GM18520 (cell line): ENCODE measurements around the gene C16orf86.

Experiments
- ATAC-seq: cut with Tn5 transposase; IDR thresholded peaks from one replicate; pipeline ENCODE4 v1.9.1; 2021; ENCODE audit not compliant: unreplicated experiment

Gene C16orf86

GRCh38 chr16:67665598-67665997, 1.0 kb upstream of the C16orf86 start:
- ATAC-seq = no peak

GRCh38 chr16:67666032-67666551, 522 bp upstream of the C16orf86 start:
- no peak for ATAC-seq

- no peak for ATAC-seq
These were observed 821 bp downstream of the C16orf86 start for GRCh38 chr16:67667453-67667816.

GRCh38 chr16:67667817-67668494, 1.3 kb downstream of the C16orf86 start:
- peak; percentile 78 for ATAC-seq

- ATAC-seq = no peak
These were observed 2.0 kb downstream of the C16orf86 start for GRCh38 chr16:67668495-67669157.

GRCh38 chr16:67669499-67670101, 3.0 kb downstream of the C16orf86 start:
- no peak for ATAC-seq

- ATAC-seq = no peak
These were observed 5.7 kb downstream of the C16orf86 start for GRCh38 chr16:67672306-67672705.

- ATAC-seq = no peak
These were observed 6.4 kb downstream of the C16orf86 start for GRCh38 chr16:67672739-67673662.

GRCh38 chr16:67673712-67674580, 7.3 kb downstream of the C16orf86 start:
- ATAC-seq = no peak

GRCh38 chr16:67674851-67675578, 8.4 kb downstream of the C16orf86 start:
- no peak for ATAC-seq

GRCh38 chr16:67675579-67675935, 8.9 kb downstream of the C16orf86 start:
- ATAC-seq = no peak

- ATAC-seq = no peak
These were observed 9.4 kb downstream of the C16orf86 start for GRCh38 chr16:67675999-67676398.

GRCh38 chr16:67676516-67676915, 9.9 kb downstream of the C16orf86 start:
- no peak for ATAC-seq

GRCh38 chr16:67676939-67677338, 10.3 kb downstream of the C16orf86 start:
- ATAC-seq = no peak

- ATAC-seq = no peak
These were observed 11.1 kb downstream of the C16orf86 start for GRCh38 chr16:67677712-67678111.

GRCh38 chr16:67678354-67679023, 11.9 kb downstream of the C16orf86 start:
- ATAC-seq = no peak

GRCh38 chr16:67679935-67680897, 13.6 kb downstream of the C16orf86 start:
- ATAC-seq = no peak

- ATAC-seq = no peak
These were observed 17.2 kb downstream of the C16orf86 start for GRCh38 chr16:67683767-67684166.
